ENCODE measurements around the gene POR.

The POR gene

GRCh38 chr7:75916259-75916658 lies 1.3 kb downstream of the POR start:
- H4K8ac ChIP-seq (ENCODE audit: low read length) = no peak overlapping the region
- 76% methylated on average over 5 of the region's 5 CpGs for WGBS

GRCh38 chr7:75916685-75917634 lies 2.0 kb downstream of the POR start:
- Histone ChIP-seq H2AFZ (ENCODE audit: low read depth, low read length) (no peak overlapping the region), H3K27me3 (ENCODE audit: control insufficient read depth in 1 of 2, insufficient read depth in 1 of 2, low read length in 2 of 2) (no peaks in the 10 kb centered on the region), H3K18ac (ENCODE audit: low read depth in 1 of 2, low read length in 2 of 2) (no peak overlapping the region), H3K14ac (ENCODE audit: low read length in 2 of 2) (no peak overlapping the region), H3K79me1 (replicated peaks; ENCODE audit: low read length, poor library complexity, severe bottlenecking) (peaks cover 38% of the 10 kb centered on the region), H3K36me3 (ENCODE audit: control insufficient read depth in 1 of 2, insufficient read depth in 2 of 2, low read depth in 1 of 2, low read length in 2 of 2) (peaks cover 7 to 11% of the 10 kb centered on the region in 2 experiments), H3K4me1 (ENCODE audit: control insufficient read depth, insufficient read depth, low read depth, low read length) (peaks cover 10% of the 10 kb centered on the region), H3K4me2 (ENCODE audit: low read length, poor library complexity, severe bottlenecking) (no peak overlapping the region), H2AK5ac (ENCODE audit: low read length, severe bottlenecking) (no peak overlapping the region), H3K4me3 (ENCODE audit: insufficient read depth in 1 of 2, low read depth in 1 of 2, low read length in 2 of 2) (peak overlapping the region in 1 of 2 experiments; percentile 99), H3K4ac (ENCODE audit: low read depth in 1 of 2, low read length in 2 of 2) (no peak overlapping the region), H2BK120ac (ENCODE audit: low read depth, low read length) (no peak overlapping the region), H2BK5ac (ENCODE audit: low read depth, low read length, poor library complexity, severe bottlenecking) (no peak overlapping the region), H4K8ac (ENCODE audit: low read length) (no peak overlapping the region), H3K23ac (ENCODE audit: low read length in 2 of 2) (no peak overlapping the region), H2BK12ac (ENCODE audit: low read length in 2 of 2) (no peak overlapping the region), H4K91ac (ENCODE audit: low read length) (no peak overlapping the region), H3K9ac (ENCODE audit: low read length) (peak overlapping the region; percentile 93), H2BK15ac (ENCODE audit: low read depth, poor library complexity, severe bottlenecking) (no peak overlapping the region), H3K9me3 (ENCODE audit: control insufficient read depth, low read length) (no peaks in the 10 kb centered on the region), H3K27ac (ENCODE audit: low read length, poor library complexity, severe bottlenecking) (no peak overlapping the region)
- no peak for DNase-seq
- WGBS = 92% methylated on average over 10 of the region's 11 CpGs

More at GRCh38 chr7:75916259-75916658, 1.3 kb downstream of the POR start:
- H3K14ac ChIP-seq (ENCODE audit: low read length in 2 of 2) = no peak overlapping the region
- peak overlapping the region; percentile 93 for H3K9ac ChIP-seq (ENCODE audit: low read length)
- H2AK5ac ChIP-seq (ENCODE audit: low read length, severe bottlenecking) = no peak overlapping the region
- no peak overlapping the region for H2BK12ac ChIP-seq (ENCODE audit: low read length in 2 of 2)
- H3K27me3 ChIP-seq (ENCODE audit: control insufficient read depth in 1 of 2, insufficient read depth in 1 of 2, low read length in 2 of 2) = no peaks in the 10 kb centered on the region
- DNase-seq = no peak
- H2BK5ac ChIP-seq (ENCODE audit: low read depth, low read length, poor library complexity, severe bottlenecking) = no peak overlapping the region
- peaks cover 4 to 11% of the 10 kb centered on the region in 2 experiments for H3K36me3 ChIP-seq (ENCODE audit: control insufficient read depth in 1 of 2, insufficient read depth in 2 of 2, low read depth in 1 of 2, low read length in 2 of 2)
- peak overlapping the region; percentile 100 for H3K4me2 ChIP-seq (ENCODE audit: low read length, poor library complexity, severe bottlenecking)
- peaks cover 34% of the 10 kb centered on the region for H3K79me1 ChIP-seq (replicated peaks; ENCODE audit: low read length, poor library complexity, severe bottlenecking)
- H2BK120ac ChIP-seq (ENCODE audit: low read depth, low read length) = no peak overlapping the region
- H3K4me1 ChIP-seq (ENCODE audit: control insufficient read depth, insufficient read depth, low read depth, low read length) = peaks cover 10% of the 10 kb centered on the region
- no peak overlapping the region for H3K23ac ChIP-seq (ENCODE audit: low read length in 2 of 2)
- no peak overlapping the region for H2BK15ac ChIP-seq (ENCODE audit: low read depth, poor library complexity, severe bottlenecking)
- no peak overlapping the region for H3K27ac ChIP-seq (ENCODE audit: low read length, poor library complexity, severe bottlenecking)
- H3K4ac ChIP-seq (ENCODE audit: low read depth in 1 of 2, low read length in 2 of 2) = no peak overlapping the region
- H3K9me3 ChIP-seq (ENCODE audit: control insufficient read depth, low read length) = no peaks in the 10 kb centered on the region
- no peak overlapping the region for H3K18ac ChIP-seq (ENCODE audit: low read depth in 1 of 2, low read length in 2 of 2)
- no peak overlapping the region for H2AFZ ChIP-seq (ENCODE audit: low read depth, low read length)
- no peak overlapping the region for H4K91ac ChIP-seq (ENCODE audit: low read length)
- H3K4me3 ChIP-seq (ENCODE audit: insufficient read depth in 1 of 2, low read depth in 1 of 2, low read length in 2 of 2) = peak overlapping the region in 1 of 2 experiments; percentile 99

GRCh38 chr7:75920431-75921161 lies 5.6 kb downstream of the POR start:
- Histone ChIP-seq H3K36me3 (ENCODE audit: control insufficient read depth in 1 of 2, insufficient read depth in 2 of 2, low read depth in 1 of 2, low read length in 2 of 2) (peaks cover 7 to 17% of the 10 kb centered on the region in 2 experiments), H3K4me2 (ENCODE audit: low read length, poor library complexity, severe bottlenecking) (no peak overlapping the region), H3K9me3 (ENCODE audit: control insufficient read depth, low read length) (no peaks in the 10 kb centered on the region), H3K23ac (ENCODE audit: low read length in 2 of 2) (no peak overlapping the region), H3K79me1 (replicated peaks; ENCODE audit: low read length, poor library complexity, severe bottlenecking) (peaks cover 40% of the 10 kb centered on the region), H3K14ac (ENCODE audit: low read length in 2 of 2) (no peak overlapping the region), H2BK15ac (ENCODE audit: low read depth, poor library complexity, severe bottlenecking) (no peak overlapping the region), H4K8ac (ENCODE audit: low read length) (peak overlapping the region; percentile 77), H3K27ac (ENCODE audit: low read length, poor library complexity, severe bottlenecking) (no peak overlapping the region), H3K4ac (ENCODE audit: low read depth in 1 of 2, low read length in 2 of 2) (no peak overlapping the region), H3K27me3 (ENCODE audit: control insufficient read depth in 1 of 2, insufficient read depth in 1 of 2, low read length in 2 of 2) (no peaks in the 10 kb centered on the region), H3K18ac (ENCODE audit: low read depth in 1 of 2, low read length in 2 of 2) (no peak overlapping the region), H3K4me1 (ENCODE audit: control insufficient read depth, insufficient read depth, low read depth, low read length) (peaks cover 7% of the 10 kb centered on the region), H3K9ac (ENCODE audit: low read length) (no peak overlapping the region), H2BK120ac (ENCODE audit: low read depth, low read length) (no peak overlapping the region), H3K4me3 (ENCODE audit: insufficient read depth in 1 of 2, low read depth in 1 of 2, low read length in 2 of 2) (peak overlapping the region in 1 of 2 experiments; percentile 51), H2BK12ac (ENCODE audit: low read length in 2 of 2) (no peak overlapping the region), H2AK5ac (ENCODE audit: low read length, severe bottlenecking) (no peak overlapping the region), H2BK5ac (ENCODE audit: low read depth, low read length, poor library complexity, severe bottlenecking) (no peak overlapping the region), H2AFZ (ENCODE audit: low read depth, low read length) (no peak overlapping the region), H4K91ac (ENCODE audit: low read length) (no peak overlapping the region)
- DNase-seq = no peak
- WGBS = 98% methylated on average over 19 of the region's 19 CpGs

GRCh38 chr7:75921479-75921878 lies 6.5 kb downstream of the POR start:
- no peak overlapping the region for H2BK5ac ChIP-seq (ENCODE audit: low read depth, low read length, poor library complexity, severe bottlenecking)
- peaks cover 9 to 17% of the 10 kb centered on the region in 2 experiments for H3K36me3 ChIP-seq (ENCODE audit: control insufficient read depth in 1 of 2, insufficient read depth in 2 of 2, low read depth in 1 of 2, low read length in 2 of 2)
- no peak overlapping the region for H3K23ac ChIP-seq (ENCODE audit: low read length in 2 of 2)
- peaks cover 7% of the 10 kb centered on the region for H3K4me1 ChIP-seq (ENCODE audit: control insufficient read depth, insufficient read depth, low read depth, low read length)
- no peak overlapping the region for H2AFZ ChIP-seq (ENCODE audit: low read depth, low read length)
- DNase-seq = no peak
- H3K4me2 ChIP-seq (ENCODE audit: low read length, poor library complexity, severe bottlenecking) = no peak overlapping the region
- H3K9ac ChIP-seq (ENCODE audit: low read length) = no peak overlapping the region
- no peak overlapping the region for H2BK120ac ChIP-seq (ENCODE audit: low read depth, low read length)
- no peaks in the 10 kb centered on the region for H3K9me3 ChIP-seq (ENCODE audit: control insufficient read depth, low read length)
- H4K91ac ChIP-seq (ENCODE audit: low read length) = no peak overlapping the region
- H2BK15ac ChIP-seq (ENCODE audit: low read depth, poor library complexity, severe bottlenecking) = no peak overlapping the region
- no peak overlapping the region for H2BK12ac ChIP-seq (ENCODE audit: low read length in 2 of 2)
- H3K4me3 ChIP-seq (ENCODE audit: insufficient read depth in 1 of 2, low read depth in 1 of 2, low read length in 2 of 2) = no peak overlapping the region
- no peak overlapping the region for H4K8ac ChIP-seq (ENCODE audit: low read length)
- no peak overlapping the region for H3K27ac ChIP-seq (ENCODE audit: low read length, poor library complexity, severe bottlenecking)
- WGBS = 85% methylated on average over 14 of the region's 14 CpGs
- H3K14ac ChIP-seq (ENCODE audit: low read length in 2 of 2) = no peak overlapping the region
- H2AK5ac ChIP-seq (ENCODE audit: low read length, severe bottlenecking) = no peak overlapping the region
- H3K18ac ChIP-seq (ENCODE audit: low read depth in 1 of 2, low read length in 2 of 2) = no peak overlapping the region
- H3K27me3 ChIP-seq (ENCODE audit: control insufficient read depth in 1 of 2, insufficient read depth in 1 of 2, low read length in 2 of 2) = no peaks in the 10 kb centered on the region
- no peak overlapping the region for H3K4ac ChIP-seq (ENCODE audit: low read depth in 1 of 2, low read length in 2 of 2)
- H3K79me1 ChIP-seq (replicated peaks; ENCODE audit: low read length, poor library complexity, severe bottlenecking) = peaks cover 43% of the 10 kb centered on the region

Data from mesenchymal stem cell (in vitro differentiated cells and primary cell).